Measurements from ENCODE around the gene MPPED1. TPM values are rescaled to one million over a fixed set of nuclear protein-coding genes. Genes with fewer than 3 reads are reported as not detected.

Gene MPPED1
- total RNA-seq, 1 experiment from 2014 or later = 0.35 TPM

DNA sequence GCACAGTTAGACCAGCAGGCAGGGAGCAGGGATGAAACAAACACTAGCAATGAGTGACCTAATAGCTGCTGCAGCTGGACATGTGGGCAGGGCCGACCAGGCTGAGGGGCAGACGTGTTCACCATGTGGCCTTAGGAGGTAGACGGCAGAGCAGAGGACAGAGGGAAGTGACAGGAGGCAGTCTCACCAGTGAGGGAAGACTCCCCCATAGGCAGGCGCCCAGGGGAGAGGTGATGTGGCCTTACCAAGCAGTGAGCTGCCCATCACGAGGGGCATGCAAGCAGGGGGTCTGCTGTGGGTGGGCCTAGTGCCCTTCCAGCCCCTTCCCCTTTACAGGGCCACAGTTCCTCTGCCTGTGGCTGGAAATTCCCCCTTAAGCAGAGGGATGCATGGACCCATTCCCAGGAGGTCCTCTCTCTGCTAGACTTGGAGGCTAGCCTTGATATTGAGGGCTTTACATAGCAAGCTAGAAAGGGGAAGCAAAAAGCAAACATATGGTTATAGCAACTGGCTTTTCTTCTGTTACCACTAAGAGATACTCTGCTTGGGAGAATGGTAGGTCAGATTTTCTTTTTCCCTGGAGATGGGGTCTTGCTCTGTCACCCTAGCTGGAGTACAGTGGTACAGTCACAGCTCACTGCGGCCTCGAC, 67.6 kb downstream of the MPPED1 start:
- ATAC-seq (no peak), DNase-seq (ENCODE audit: low spot score) (no peak)
- Mint-ChIP-seq H3K4me1 (peaks cover 13% of the 10 kb centered on the region), H3K4me3 (no peak overlapping the region), H3K9me3 (no peaks in the 10 kb centered on the region), H3K27me3 (ENCODE audit: low read depth) (no peaks in the 10 kb centered on the region; the same call in 1 of the 2 replicates), H3K27ac (no peak overlapping the region), H3K36me3 (no peaks in the 10 kb centered on the region)
- POLR2A ChIA-PET = no interaction called here
- CTCF ChIA-PET = interaction anchor here (0.8 to 1.0 kb wide), 2 partner anchors 37 to 133 kb away, joined by 3 read pairs; no protein-coding TSS in a partner anchor
- TF ChIP-seq, protein P1, sequence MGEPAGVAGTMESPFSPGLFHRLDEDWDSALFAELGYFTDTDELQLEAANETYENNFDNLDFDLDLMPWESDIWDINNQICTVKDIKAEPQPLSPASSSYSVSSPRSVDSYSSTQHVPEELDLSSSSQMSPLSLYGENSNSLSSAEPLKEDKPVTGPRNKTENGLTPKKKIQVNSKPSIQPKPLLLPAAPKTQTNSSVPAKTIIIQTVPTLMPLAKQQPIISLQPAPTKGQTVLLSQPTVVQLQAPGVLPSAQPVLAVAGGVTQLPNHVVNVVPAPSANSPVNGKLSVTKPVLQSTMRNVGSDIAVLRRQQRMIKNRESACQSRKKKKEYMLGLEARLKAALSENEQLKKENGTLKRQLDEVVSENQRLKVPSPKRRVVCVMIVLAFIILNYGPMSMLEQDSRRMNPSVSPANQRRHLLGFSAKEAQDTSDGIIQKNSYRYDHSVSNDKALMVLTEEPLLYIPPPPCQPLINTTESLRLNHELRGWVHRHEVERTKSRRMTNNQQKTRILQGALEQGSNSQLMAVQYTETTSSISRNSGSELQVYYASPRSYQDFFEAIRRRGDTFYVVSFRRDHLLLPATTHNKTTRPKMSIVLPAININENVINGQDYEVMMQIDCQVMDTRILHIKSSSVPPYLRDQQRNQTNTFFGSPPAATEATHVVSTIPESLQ (CRISPR knock-in tag; IDR thresholded peaks at IDR 0.05) = no peak
- TF ChIP-seq ESRRA (CRISPR knock-in tag; IDR thresholded peaks at IDR 0.05; ENCODE audit: borderline replicate concordance) = no peak
- TF ChIP-seq NFATC4 (CRISPR knock-in tag; IDR thresholded peaks at IDR 0.05) = no peak
- TF ChIP-seq SMAD3 (CRISPR knock-in tag; IDR thresholded peaks at IDR 0.05; ENCODE audit: borderline replicate concordance) = no peak
- no peak for TF ChIP-seq JAZF1 (CRISPR knock-in tag; IDR thresholded peaks at IDR 0.05)
- TF ChIP-seq, protein P2, sequence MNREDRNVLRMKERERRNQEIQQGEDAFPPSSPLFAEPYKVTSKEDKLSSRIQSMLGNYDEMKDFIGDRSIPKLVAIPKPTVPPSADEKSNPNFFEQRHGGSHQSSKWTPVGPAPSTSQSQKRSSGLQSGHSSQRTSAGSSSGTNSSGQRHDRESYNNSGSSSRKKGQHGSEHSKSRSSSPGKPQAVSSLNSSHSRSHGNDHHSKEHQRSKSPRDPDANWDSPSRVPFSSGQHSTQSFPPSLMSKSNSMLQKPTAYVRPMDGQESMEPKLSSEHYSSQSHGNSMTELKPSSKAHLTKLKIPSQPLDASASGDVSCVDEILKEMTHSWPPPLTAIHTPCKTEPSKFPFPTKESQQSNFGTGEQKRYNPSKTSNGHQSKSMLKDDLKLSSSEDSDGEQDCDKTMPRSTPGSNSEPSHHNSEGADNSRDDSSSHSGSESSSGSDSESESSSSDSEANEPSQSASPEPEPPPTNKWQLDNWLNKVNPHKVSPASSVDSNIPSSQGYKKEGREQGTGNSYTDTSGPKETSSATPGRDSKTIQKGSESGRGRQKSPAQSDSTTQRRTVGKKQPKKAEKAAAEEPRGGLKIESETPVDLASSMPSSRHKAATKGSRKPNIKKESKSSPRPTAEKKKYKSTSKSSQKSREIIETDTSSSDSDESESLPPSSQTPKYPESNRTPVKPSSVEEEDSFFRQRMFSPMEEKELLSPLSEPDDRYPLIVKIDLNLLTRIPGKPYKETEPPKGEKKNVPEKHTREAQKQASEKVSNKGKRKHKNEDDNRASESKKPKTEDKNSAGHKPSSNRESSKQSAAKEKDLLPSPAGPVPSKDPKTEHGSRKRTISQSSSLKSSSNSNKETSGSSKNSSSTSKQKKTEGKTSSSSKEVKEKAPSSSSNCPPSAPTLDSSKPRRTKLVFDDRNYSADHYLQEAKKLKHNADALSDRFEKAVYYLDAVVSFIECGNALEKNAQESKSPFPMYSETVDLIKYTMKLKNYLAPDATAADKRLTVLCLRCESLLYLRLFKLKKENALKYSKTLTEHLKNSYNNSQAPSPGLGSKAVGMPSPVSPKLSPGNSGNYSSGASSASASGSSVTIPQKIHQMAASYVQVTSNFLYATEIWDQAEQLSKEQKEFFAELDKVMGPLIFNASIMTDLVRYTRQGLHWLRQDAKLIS (CRISPR knock-in tag; IDR thresholded peaks at IDR 0.05; ENCODE audit: borderline replicate concordance) = no peak
- TF ChIP-seq, protein P3, sequence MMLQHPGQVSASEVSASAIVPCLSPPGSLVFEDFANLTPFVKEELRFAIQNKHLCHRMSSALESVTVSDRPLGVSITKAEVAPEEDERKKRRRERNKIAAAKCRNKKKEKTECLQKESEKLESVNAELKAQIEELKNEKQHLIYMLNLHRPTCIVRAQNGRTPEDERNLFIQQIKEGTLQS (CRISPR knock-in tag; conservative IDR thresholded peaks at IDR 0.05) = no peak
- TF ChIP-seq ZNF423 (CRISPR knock-in tag; IDR thresholded peaks at IDR 0.05) = no peak
- TF ChIP-seq ZNF416 (CRISPR knock-in tag; IDR thresholded peaks at IDR 0.05) = no peak
- no peak for TF ChIP-seq ETV6 (CRISPR knock-in tag; IDR thresholded peaks at IDR 0.05)
- no peak for TF ChIP-seq FOXJ3 (CRISPR knock-in tag; IDR thresholded peaks at IDR 0.05; ENCODE audit: borderline replicate concordance)
- no peak for TF ChIP-seq ZNF671 (CRISPR knock-in tag; IDR thresholded peaks at IDR 0.05)

DNA sequence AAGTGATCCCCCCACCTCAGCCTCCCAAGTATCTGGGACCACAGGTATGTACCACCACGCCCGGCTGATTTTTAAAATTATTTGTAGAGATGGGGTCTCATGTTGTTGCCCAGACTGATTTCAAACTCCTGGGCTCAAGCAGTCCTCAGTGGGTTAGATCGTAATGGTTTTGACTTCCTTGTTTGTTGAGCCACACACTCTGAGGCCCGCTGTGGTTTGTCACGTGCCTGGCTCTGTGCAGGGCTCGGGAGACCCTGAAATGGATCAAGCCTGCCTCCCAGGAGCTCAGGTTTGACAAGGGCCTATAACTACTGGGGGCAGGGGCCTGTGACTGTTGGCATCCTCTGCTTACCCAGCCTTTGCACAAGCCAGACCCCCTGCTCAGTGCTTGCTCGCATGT, 68.1 kb downstream of the MPPED1 start:
- TF ChIP-seq MXD4 (CRISPR knock-in tag; IDR thresholded peaks at IDR 0.05; ENCODE audit: borderline replicate concordance) = no peak
- TF ChIP-seq, protein P4, sequence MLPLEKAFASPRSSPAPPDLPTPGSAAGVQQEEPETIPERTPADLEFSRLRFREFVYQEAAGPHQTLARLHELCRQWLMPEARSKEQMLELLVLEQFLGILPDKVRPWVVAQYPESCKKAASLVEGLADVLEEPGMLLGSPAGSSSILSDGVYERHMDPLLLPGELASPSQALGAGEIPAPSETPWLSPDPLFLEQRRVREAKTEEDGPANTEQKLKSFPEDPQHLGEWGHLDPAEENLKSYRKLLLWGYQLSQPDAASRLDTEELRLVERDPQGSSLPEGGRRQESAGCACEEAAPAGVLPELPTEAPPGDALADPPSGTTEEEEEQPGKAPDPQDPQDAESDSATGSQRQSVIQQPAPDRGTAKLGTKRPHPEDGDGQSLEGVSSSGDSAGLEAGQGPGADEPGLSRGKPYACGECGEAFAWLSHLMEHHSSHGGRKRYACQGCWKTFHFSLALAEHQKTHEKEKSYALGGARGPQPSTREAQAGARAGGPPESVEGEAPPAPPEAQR (CRISPR knock-in tag; IDR thresholded peaks at IDR 0.05) = no peak
- TF ChIP-seq, protein P3 (CRISPR knock-in tag; conservative IDR thresholded peaks at IDR 0.05) = no peak
- no peak for DNase-seq (ENCODE audit: low spot score)
- Mint-ChIP-seq H3K4me3 (no peak overlapping the region), H3K27me3 (ENCODE audit: low read depth) (no peaks in the 10 kb centered on the region; the same call in 1 of the 2 replicates), H3K27ac (no peak overlapping the region), H3K36me3 (no peaks in the 10 kb centered on the region), H3K9me3 (no peaks in the 10 kb centered on the region), H3K4me1 (peaks cover 13% of the 10 kb centered on the region)
- ChIA-PET POLR2A (no interaction called here), CTCF (interaction anchor here (0.8 to 1.0 kb wide), 2 partner anchors 36 to 134 kb away, joined by 3 read pairs; no protein-coding TSS in a partner anchor)
- no peak for ATAC-seq

All from WTC11 (cell line).